Gastroesophageal sphincter (tissue), 4 donors: Measurements from ENCODE around the gene PRKG1. TPM values are rescaled to one million over a fixed set of nuclear protein-coding genes. Genes with fewer than 3 reads are reported as not detected.

Experiments
- ATAC-seq: fragments of 150-250 bp; one replicate; pipeline ENCODE4 v1.9.1; 2016; ENCODE audit warnings: mild to moderate bottlenecking, moderate library complexity
- H3K27ac ChIP-seq, 4 donors: fragments of 200-600 bp; sonication (generic) in 3 of 4; 1 replicate in 3 of 4; 2 replicates in 1 of 4; pipeline ENCODE4 v1.5.1; 2016 to 2019
- H3K27me3 ChIP-seq: fragments of 200-600 bp; sonication (generic); one replicate; pipeline ENCODE4 v1.5.1; 2019
- H3K36me3 ChIP-seq, 2 donors: fragments of 200-600 bp; sonication (generic); one replicate each; pipeline ENCODE4 v1.5.1; 2019; ENCODE audit warnings: control low read depth in 1 of 2
- H3K4me1 ChIP-seq, 3 donors: fragments of 200-600 bp; sonication (generic); 1 replicate in 2 of 3; 2 replicates in 1 of 3; pipeline ENCODE4 v1.5.1; 2016 to 2019; ENCODE audit warnings: control low read depth in 2 of 3
- H3K4me3 ChIP-seq, 2 donors: fragments of 200-600 bp; sonication (generic); one replicate each; pipeline ENCODE4 v1.5.1; 2019; ENCODE audit warnings: mild to moderate bottlenecking in 1 of 2, moderate library complexity in 1 of 2
- H3K9me3 ChIP-seq, 3 donors: fragments of 200-600 bp; sonication (generic); one replicate each; pipeline ENCODE4 v1.5.1; 2017 to 2019; ENCODE audit warnings: control low read depth in 2 of 3
- CTCF ChIP-seq, 4 experiments: fragments of 200-600 bp in 2 of 4; fragments of 450-650 bp in 2 of 4; sonication (generic) in 1 of 4; IDR thresholded peaks; one replicate each; pipeline ENCODE4 v1.5.1; 2017 to 2019; ENCODE audit warnings: antibody characterized with exemption in 4 of 4, mild to moderate bottlenecking in 2 of 4, moderate library complexity in 2 of 4
- EP300 ChIP-seq: sonication (generic); formaldehyde crosslinking; IDR thresholded peaks from one replicate; pipeline ENCODE4 v1.6.1; 2017; ENCODE audit warnings: antibody characterized with exemption, mild to moderate bottlenecking
- POLR2A ChIP-seq, 2 donors: fragments of 450-650 bp; IDR thresholded peaks; one replicate each; pipeline ENCODE4 v1.6.1; 2017; ENCODE audit warnings: antibody characterized with exemption in 2 of 2, mild to moderate bottlenecking in 2 of 2, moderate library complexity in 1 of 2
- POLR2AphosphoS5 ChIP-seq: sonication (generic); formaldehyde crosslinking; IDR thresholded peaks from one replicate; pipeline ENCODE4 v1.6.1; 2017; ENCODE audit warnings: antibody characterized with exemption
- WGBS, 2 donors: methylation state at CpG; one replicate each; pipeline ENCODE4 v1.1.5; 2018; ENCODE audit warnings: low coverage in 1 of 2; 5-methylcytosine and 5-hydroxymethylcytosine counted together
- total RNA-seq, 4 donors: library from RNA; depleted of rRNA; stranded (reverse); fragments of >200 nt; gene quantifications; one replicate each; pipeline ENCODE4 v1.1.0, GENCODE V29; 2016

The PRKG1 gene
- total RNA-seq, 4 donors from 2014 or later, result 27.5 to 73.2 (median 39.2) TPM

DNA sequence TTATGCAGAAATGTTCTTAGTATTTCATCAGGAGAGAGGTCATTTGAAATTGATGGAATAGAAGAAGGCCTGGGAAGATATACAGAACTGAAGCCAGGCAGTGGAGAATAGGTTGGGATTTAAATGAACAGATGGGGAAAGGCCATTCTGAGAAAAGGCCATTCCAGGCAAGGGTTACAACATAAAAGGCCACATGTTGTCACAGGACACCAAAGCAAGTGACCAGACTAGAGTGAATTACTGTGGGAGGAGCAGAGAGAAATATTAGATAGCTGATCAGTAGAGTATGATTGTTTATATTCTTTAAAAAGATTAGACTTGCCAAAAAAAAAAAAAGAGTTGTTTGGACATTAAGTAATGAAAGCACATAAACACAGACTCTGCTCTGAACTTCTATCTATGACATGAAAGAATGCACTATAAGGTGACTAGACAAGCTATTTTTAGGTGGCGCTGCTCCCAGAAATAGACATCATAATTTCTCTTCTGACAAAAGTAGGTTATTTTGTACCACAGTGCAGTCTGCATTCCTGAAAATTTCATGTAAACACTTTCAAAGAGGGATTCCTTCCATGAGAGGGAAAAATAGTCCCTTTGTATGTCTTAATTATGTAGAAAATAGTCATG is 1184.6 kb downstream of the PRKG1 start:
- WGBS, 2 donors, result 50 to 94% methylated on average over 1 of the region's 1 CpG
- no peaks in the 10 kb centered on the region for H3K9me3 ChIP-seq
- no peaks in the 10 kb centered on the region for H3K36me3 ChIP-seq
- H3K4me1 ChIP-seq, result peaks cover 0 to 9% (median 0%) of the 10 kb centered on the region in 3 donors
- no peak overlapping the region for H3K27ac ChIP-seq
- TF ChIP-seq POLR2AphosphoS5, result no peak
- no peak for TF ChIP-seq CTCF (IDR thresholded peaks at IDR 0.05)
- no peak for TF ChIP-seq POLR2A (IDR thresholded peaks at IDR 0.05)
- no peak for TF ChIP-seq EP300
- ATAC-seq, result no peak
- no peaks in the 10 kb centered on the region for H3K27me3 ChIP-seq
- H3K4me3 ChIP-seq, result no peak overlapping the region

DNA sequence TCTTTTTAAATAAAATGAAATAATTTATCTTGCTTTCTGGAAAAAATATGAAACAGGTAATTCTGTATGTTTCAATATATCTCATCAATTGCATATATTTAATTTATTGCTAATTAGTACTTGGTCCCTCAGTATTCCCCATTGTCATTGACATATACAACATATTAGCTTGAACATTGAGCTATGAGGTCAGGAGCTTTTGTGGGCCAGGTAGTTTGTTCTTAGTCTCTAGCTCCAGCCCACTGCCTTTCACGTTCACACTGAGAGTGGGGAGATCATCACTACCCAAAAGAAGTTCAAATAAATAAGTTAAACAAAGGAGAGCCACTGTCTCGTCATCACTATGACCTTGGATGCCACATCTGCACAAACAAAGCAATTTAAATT is 1185.1 kb downstream of the PRKG1 start:
- no peak for ATAC-seq
- TF ChIP-seq POLR2AphosphoS5, result no peak
- no peak for TF ChIP-seq CTCF (IDR thresholded peaks at IDR 0.05)
- TF ChIP-seq EP300, result no peak
- no peak for TF ChIP-seq POLR2A (IDR thresholded peaks at IDR 0.05)
- no peaks in the 10 kb centered on the region for H3K36me3 ChIP-seq
- H3K4me1 ChIP-seq, result peaks cover 0 to 9% (median 0%) of the 10 kb centered on the region in 3 donors
- H3K27me3 ChIP-seq, result no peaks in the 10 kb centered on the region
- no peaks in the 10 kb centered on the region for H3K9me3 ChIP-seq
- no peak overlapping the region for H3K4me3 ChIP-seq
- 38 to 69% methylated on average over 2 of the region's 2 CpGs for WGBS, 2 donors
- H3K27ac ChIP-seq, result no peak overlapping the region

GRCh38 chr10:52261362-52261761 is 1187.1 kb downstream of the PRKG1 start:
- 86% methylated on average over 1 of the region's 1 CpG; no CpG with 5 or more reads in 1 of the 2 donors for WGBS, 2 donors
- Histone ChIP-seq H3K36me3 (no peaks in the 10 kb centered on the region), H3K27me3 (no peaks in the 10 kb centered on the region), H3K4me1 (peaks cover 0 to 9% (median 0%) of the 10 kb centered on the region in 3 donors), H3K4me3 (no peak overlapping the region), H3K27ac (no peak overlapping the region), H3K9me3 (no peaks in the 10 kb centered on the region)
- no peak for ATAC-seq
- TF ChIP-seq POLR2A (IDR thresholded peaks at IDR 0.05) (no peak), POLR2AphosphoS5 (no peak), CTCF (IDR thresholded peaks at IDR 0.05) (no peak), EP300 (no peak)

GRCh38 chr10:52265131-52265926 is 1191.0 kb downstream of the PRKG1 start:
- no peaks in the 10 kb centered on the region for H3K36me3 ChIP-seq
- ATAC-seq, result no peak
- no peaks in the 10 kb centered on the region for H3K4me1 ChIP-seq
- no peaks in the 10 kb centered on the region for H3K27me3 ChIP-seq
- no peak overlapping the region for H3K4me3 ChIP-seq
- WGBS, 2 donors, result 73 to 81% methylated on average over 3 of the region's 3 CpGs
- H3K27ac ChIP-seq, result no peak overlapping the region
- TF ChIP-seq POLR2A (IDR thresholded peaks at IDR 0.05) (no peak), POLR2AphosphoS5 (no peak)
- H3K9me3 ChIP-seq, result no peaks in the 10 kb centered on the region

- Histone ChIP-seq H3K36me3 (peaks cover 0 to 8% of the 10 kb centered on the region in 2 donors), H3K4me3 (no peak overlapping the region), H3K4me1 (no peaks in the 10 kb centered on the region), H3K27me3 (no peaks in the 10 kb centered on the region), H3K27ac (no peak overlapping the region), H3K9me3 (no peaks in the 10 kb centered on the region)
- ATAC-seq, result no peak
- TF ChIP-seq POLR2A (IDR thresholded peaks at IDR 0.05) (no peak), POLR2AphosphoS5 (no peak)
- WGBS, 2 donors, result 47 to 53% methylated on average over 1 of the region's 1 CpG
These were observed 1192.6 kb downstream of the PRKG1 start for GRCh38 chr10:52266858-52267257.

GRCh38 chr10:52268790-52269189 is 1194.5 kb downstream of the PRKG1 start:
- no peak for TF ChIP-seq EP300
- no peak for TF ChIP-seq POLR2AphosphoS5
- no peak for TF ChIP-seq CTCF (IDR thresholded peaks at IDR 0.05)
- TF ChIP-seq POLR2A (IDR thresholded peaks at IDR 0.05), result no peak
- 100% methylated on average over 1 to 2 of the region's 2 CpGs for WGBS, 2 donors
- ATAC-seq, result no peak

More at GRCh38 chr10:52268790-52269189, 1194.5 kb downstream of the PRKG1 start:
- H3K9me3 ChIP-seq, result no peaks in the 10 kb centered on the region
- H3K4me1 ChIP-seq, result no peaks in the 10 kb centered on the region
- no peaks in the 10 kb centered on the region for H3K27me3 ChIP-seq
- peaks cover 0 to 13% of the 10 kb centered on the region in 2 donors for H3K36me3 ChIP-seq
- no peak overlapping the region for H3K27ac ChIP-seq
- H3K4me3 ChIP-seq, result no peak overlapping the region
